Measurements from ENCODE around the gene GALNT5.

GALNT5 gene

DNA sequence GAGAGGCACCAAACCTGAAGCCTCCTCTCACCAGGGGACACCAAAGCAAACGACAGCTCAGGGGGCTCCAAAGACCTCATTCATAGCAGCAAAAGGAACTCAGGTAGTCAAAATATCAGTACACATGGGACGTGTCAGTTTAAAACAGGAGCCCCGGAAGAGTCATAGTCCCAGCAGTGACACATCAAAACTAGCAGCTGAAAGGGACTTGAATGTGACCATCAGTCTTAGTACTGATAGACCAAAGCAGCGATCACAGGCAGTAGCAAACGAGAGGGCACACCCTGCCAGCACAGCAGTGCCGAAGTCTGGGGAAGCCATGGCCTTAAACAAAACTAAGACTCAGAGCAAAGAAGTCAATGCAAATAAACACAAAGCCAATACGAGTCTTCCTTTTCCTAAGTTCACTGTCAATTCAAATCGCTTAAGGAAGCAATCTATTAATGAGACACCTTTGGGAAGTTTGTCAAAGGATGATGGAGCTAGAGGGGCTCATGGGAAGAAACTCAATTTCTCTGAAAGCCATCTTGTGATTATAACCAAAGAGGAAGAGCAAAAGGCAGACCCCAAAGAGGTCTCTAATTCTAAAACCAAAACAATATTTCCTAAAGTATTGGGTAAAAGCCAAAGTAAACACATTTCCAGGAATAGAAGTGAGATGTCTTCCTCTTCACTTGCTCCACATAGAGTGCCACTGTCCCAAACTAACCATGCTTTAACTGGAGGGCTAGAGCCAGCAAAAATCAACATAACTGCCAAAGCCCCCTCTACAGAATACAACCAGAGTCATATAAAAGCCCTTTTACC lies 1.2 kb downstream of the GALNT5 start:
- TF ChIP-seq, protein P1, sequence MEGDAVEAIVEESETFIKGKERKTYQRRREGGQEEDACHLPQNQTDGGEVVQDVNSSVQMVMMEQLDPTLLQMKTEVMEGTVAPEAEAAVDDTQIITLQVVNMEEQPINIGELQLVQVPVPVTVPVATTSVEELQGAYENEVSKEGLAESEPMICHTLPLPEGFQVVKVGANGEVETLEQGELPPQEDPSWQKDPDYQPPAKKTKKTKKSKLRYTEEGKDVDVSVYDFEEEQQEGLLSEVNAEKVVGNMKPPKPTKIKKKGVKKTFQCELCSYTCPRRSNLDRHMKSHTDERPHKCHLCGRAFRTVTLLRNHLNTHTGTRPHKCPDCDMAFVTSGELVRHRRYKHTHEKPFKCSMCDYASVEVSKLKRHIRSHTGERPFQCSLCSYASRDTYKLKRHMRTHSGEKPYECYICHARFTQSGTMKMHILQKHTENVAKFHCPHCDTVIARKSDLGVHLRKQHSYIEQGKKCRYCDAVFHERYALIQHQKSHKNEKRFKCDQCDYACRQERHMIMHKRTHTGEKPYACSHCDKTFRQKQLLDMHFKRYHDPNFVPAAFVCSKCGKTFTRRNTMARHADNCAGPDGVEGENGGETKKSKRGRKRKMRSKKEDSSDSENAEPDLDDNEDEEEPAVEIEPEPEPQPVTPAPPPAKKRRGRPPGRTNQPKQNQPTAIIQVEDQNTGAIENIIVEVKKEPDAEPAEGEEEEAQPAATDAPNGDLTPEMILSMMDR (IDR thresholded peaks at IDR 0.05; ENCODE audit: low read depth, low read length): no peak
- H3K4me3 ChIP-seq (replicated peaks in 1 of 2; ENCODE audit: low read depth in 2 of 2, low read length in 2 of 2): peak overlapping the region in 1 of 2 donors; percentile 58

DNA sequence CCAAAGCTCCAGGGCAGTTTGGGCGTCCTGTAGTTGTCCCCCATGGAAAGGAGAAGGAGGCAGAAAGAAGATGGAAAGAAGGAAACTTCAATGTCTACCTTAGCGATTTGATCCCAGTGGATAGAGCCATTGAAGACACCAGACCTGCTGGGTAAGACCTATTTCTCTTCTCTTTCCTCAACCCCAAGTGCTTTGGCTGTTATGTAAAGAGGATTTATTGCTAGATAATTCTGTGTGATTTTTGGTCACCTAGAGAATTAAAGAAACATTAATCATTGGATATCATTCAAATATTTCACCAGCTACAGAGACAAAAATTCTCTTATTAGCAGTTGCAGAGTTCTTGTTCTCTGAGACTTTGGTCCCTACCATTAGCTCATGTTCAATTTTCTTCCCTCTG lies 1.9 kb downstream of the GALNT5 start:
- H3K4me3 ChIP-seq (replicated peaks in 1 of 2; ENCODE audit: low read depth in 2 of 2, low read length in 2 of 2): no peak overlapping the region
- DNase-seq (ENCODE audit: low read depth in 2 of 2): no peak
- TF ChIP-seq, protein P1 (IDR thresholded peaks at IDR 0.05; ENCODE audit: low read depth, low read length): no peak

More for the DNA sequence above, 1.2 kb downstream of the GALNT5 start:
- DNase-seq (ENCODE audit: low read depth in 2 of 2): no peak

DNA sequence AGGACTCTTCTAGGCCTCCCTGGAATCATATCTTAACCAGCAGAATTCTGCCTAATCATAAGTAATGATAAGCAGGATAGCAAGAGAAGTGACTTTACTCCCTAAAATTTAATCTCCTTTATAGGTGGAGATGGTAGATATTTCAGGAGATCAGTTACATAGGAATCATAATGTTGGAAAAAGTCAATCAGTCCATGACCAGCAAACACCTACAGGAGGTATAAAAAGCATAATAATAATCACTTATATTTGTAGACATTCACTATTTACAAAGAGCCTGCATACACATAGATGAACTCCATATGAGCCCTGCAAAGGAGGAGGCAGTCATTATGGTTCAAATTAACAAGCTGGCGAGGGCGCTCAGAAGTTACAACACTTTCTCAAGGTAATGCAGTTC lies 2.5 kb downstream of the GALNT5 start:
- TF ChIP-seq, protein P1 (IDR thresholded peaks at IDR 0.05; ENCODE audit: low read depth, low read length): no peak
- H3K4me3 ChIP-seq (replicated peaks in 1 of 2; ENCODE audit: low read depth in 2 of 2, low read length in 2 of 2): no peak overlapping the region
- no peak for DNase-seq (ENCODE audit: low read depth in 2 of 2)

DNA sequence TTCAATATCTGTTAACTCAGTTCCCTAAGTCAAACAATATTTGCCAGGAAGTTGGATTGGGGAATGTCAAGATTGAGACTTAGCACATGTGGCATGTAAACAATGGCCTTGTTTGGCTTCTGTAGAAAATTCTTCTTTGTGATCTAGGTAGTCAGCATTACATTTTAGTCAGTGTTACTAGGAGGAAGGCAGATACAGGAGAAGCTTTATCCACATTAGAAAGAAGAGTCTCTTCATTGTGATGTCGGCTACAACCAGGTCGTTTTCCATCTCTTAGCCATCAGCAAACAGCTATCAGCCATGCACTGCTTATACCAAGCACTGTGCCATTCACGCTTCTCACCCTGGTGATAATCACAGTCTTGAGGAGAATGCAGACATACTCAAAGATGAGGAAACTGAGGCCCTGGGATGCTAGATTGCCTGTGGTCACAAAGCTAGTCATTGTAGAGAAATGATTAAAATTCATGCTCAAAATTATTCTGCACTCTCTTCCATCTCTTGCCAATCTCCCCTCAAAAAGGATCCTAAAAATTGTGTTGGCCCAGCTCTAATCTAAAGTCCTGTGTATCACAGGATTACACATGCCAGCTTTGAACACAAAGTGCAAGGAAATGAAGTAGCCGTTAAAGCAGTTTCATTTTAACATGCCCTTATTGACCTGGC lies 3.2 kb downstream of the GALNT5 start:
- DNase-seq (ENCODE audit: low read depth in 2 of 2): no peak
- TF ChIP-seq, protein P1 (IDR thresholded peaks at IDR 0.05; ENCODE audit: low read depth, low read length): no peak
- peak overlapping the region in 1 of 2 donors; percentile 35 for H3K4me3 ChIP-seq (replicated peaks in 1 of 2; ENCODE audit: low read depth in 2 of 2, low read length in 2 of 2)

DNA sequence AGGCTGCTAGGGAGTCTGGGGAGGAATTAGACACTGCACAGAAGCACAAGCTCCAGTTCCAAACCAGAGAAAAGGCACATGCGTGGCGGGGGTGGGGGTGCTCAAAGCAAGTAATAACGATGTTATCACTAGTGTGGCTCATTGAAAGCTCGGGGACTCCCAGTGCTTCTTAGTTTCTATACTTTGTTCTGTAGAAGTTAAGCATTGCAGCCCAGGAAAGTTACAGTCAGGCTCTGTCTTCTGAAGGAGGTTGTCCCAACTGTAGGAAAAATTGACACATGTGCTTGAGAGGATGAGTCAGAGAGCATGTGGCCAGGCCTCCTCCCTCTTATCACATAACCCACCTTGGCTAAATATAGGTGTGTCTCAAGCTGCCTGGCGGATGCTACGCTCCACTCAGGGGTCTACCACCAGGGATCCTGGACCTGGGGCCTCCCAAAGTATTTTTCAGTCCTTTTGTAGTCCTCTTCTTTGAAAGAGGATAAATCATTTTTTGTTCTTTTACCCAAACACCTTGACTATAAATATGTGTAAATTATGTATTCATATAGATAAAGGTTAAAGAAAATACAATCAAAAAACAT lies 3.8 kb downstream of the GALNT5 start:
- TF ChIP-seq, protein P1 (IDR thresholded peaks at IDR 0.05; ENCODE audit: low read depth, low read length): no peak
- H3K4me3 ChIP-seq (replicated peaks in 1 of 2; ENCODE audit: low read depth in 2 of 2, low read length in 2 of 2): peak overlapping the region in 1 of 2 donors; percentile 35
- DNase-seq (ENCODE audit: low read depth in 2 of 2): peak; percentile 46 to 82

DNA sequence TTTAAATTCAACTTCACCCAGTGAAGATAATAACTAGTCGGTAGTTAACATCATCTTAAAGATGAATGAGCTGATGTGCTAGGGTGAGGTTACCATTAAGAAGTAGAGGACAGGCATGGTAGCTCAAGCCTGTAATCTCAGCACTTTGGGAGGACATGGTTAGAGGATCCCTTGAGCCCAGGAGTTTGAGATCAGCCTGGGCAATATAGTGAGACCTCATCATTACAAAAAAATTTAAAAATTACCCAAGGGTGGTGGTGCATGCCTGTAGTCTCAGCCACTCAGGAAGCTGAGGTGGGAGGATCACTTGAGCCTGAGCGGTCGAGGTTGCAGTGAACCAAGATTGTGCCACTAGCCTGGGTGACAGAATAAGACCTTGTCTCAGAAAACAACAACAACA lies 4.7 kb downstream of the GALNT5 start:
- no peak for DNase-seq (ENCODE audit: low read depth in 2 of 2)
- TF ChIP-seq, protein P1 (IDR thresholded peaks at IDR 0.05; ENCODE audit: low read depth, low read length): no peak
- no peak overlapping the region for H3K4me3 ChIP-seq (replicated peaks in 1 of 2; ENCODE audit: low read depth in 2 of 2, low read length in 2 of 2)

All from cardiac fibroblast (primary cell).